Hematopoietic multipotent progenitor cell treated with erythropoietin and hydrocortisone succinate and interleukin-3 and kit ligand, for 6 days (in vitro differentiated cells): ENCODE data around the gene KLK3.

Source experiments
- DNase-seq: peaks from one replicate; pipeline ENCODE4 v3.0.0-alpha.2; 2015

Gene KLK3

GRCh38 chr19:50906217-50906616 lies 51.5 kb downstream of the KLK3 start:
- DNase-seq = peak; percentile 78

GRCh38 chr19:50908336-50908735 lies 53.6 kb downstream of the KLK3 start:
- DNase-seq = no peak

DNA sequence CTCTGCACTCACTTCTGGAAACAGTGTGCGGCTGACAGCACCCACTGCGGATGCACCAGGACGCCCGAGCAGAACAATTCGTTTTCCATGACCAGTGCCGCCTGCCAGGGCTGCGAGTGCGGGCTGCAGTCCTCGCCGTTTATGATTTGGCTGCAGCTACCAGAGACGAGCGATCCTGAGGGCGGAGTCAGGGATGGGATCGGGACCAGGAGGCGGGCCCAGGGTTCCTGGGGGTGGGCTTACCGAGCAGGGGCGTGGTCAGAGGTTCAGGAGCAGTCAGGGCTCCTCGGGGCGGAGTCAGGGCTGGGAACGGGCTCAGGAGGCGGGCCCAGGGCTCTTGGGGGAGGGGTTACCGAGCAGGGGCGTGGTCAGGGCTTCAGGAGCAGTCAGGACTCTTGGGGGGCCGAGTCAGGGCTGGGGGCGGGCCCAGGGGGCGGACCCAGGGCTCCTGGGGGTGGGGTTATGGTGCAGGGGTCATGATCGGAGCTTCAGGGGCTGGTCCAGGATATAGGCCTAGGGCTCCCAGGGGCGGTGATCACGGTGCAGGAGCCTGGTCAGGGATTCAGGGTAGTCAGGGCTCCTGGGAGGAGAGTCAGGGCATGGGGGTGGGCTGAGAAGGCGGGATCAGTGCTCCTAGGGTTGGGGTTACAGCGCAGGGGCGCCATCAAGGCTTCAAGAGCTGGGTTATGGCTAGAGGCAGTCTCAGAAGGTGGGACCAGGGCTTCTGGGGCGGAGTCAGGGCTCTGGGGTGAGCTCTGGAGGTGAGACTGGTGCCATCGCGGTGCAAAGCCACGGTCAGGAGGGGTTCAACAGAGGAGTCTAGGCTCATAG lies 54.7 kb downstream of the KLK3 start:
- DNase-seq = peak; percentile 70
